AG10803 (cell line): Measurements from ENCODE around the gene POLA1.

Experiments
- DNase-seq: peaks from one replicate; pipeline ENCODE4 v3.0.0; 2010; ENCODE audit warnings: low read depth
- H3K4me3 ChIP-seq: 2 replicates; pipeline ENCODE4 v1.5.1; 2011; ENCODE audit warnings: mild to moderate bottlenecking, low read length, control low read depth
- CTCF ChIP-seq: conservative IDR thresholded peaks from 2 replicates; pipeline ENCODE4 v1.5.1; 2011; ENCODE audit warnings: mild to moderate bottlenecking, low read length, control low read depth, inconsistent platforms

The POLA1 gene

GRCh38 chrX:24963823-24964222 is 270.1 kb downstream of the POLA1 start:
- peak; percentile 10 for DNase-seq
- TF ChIP-seq CTCF: no peak
- no peak overlapping the region for H3K4me3 ChIP-seq

GRCh38 chrX:24965372-24965771 is 271.7 kb downstream of the POLA1 start:
- H3K4me3 ChIP-seq: no peak overlapping the region
- no peak for TF ChIP-seq CTCF
- no peak for DNase-seq

GRCh38 chrX:24969812-24970211 is 276.1 kb downstream of the POLA1 start:
- TF ChIP-seq CTCF: no peak
- DNase-seq: no peak
- no peak overlapping the region for H3K4me3 ChIP-seq

- TF ChIP-seq CTCF: no peak
- no peak for DNase-seq
- H3K4me3 ChIP-seq: no peak overlapping the region
These were observed 285.4 kb downstream of the POLA1 start for GRCh38 chrX:24979081-24979480.

- no peak for DNase-seq
- no peak overlapping the region for H3K4me3 ChIP-seq
- no peak for TF ChIP-seq CTCF
These were observed 287.3 kb downstream of the POLA1 start for GRCh38 chrX:24981030-24981429.

GRCh38 chrX:24982306-24982965 is 288.7 kb downstream of the POLA1 start:
- H3K4me3 ChIP-seq: no peak overlapping the region
- DNase-seq: peak; percentile 13
- TF ChIP-seq CTCF: no peak

GRCh38 chrX:24983931-24984330 is 290.2 kb downstream of the POLA1 start:
- no peak for TF ChIP-seq CTCF
- DNase-seq: no peak

More at GRCh38 chrX:24983931-24984330, 290.2 kb downstream of the POLA1 start:
- no peak overlapping the region for H3K4me3 ChIP-seq
